Naive thymus-derived CD4-positive, alpha-beta T cell (primary cell): ENCODE results near the gene SLC44A4. TPM values are rescaled to one million over a fixed set of nuclear protein-coding genes. Genes with fewer than 3 reads are reported as not detected.

ENCODE experiments used
- ATAC-seq: fragments of 150-1000 bp; cut with Tn5 transposase; 2 replicates; pipeline ENCODE4 v1.10.0; 2021; ENCODE audit warnings: mild to moderate bottlenecking, moderate library complexity
- CTCF ChIA-PET: fragments of 350-600 bp; sonication (Branson Sonifier 250); formaldehyde crosslinking; loops from one replicate; lab custom pipeline; 2021; ENCODE audit warnings: antibody characterized with exemption; lab: Charles Lee
- POLR2A ChIA-PET: fragments of 350-600 bp; sonication (Branson Sonifier 250); formaldehyde crosslinking; loops from one replicate; lab custom pipeline; 2021; ENCODE audit warnings: antibody characterized with exemption, inconsistent platforms; lab: Charles Lee
- DNase-seq, 9 donors: peaks; one replicate each; pipeline versions ENCODE4 v3.0.0 to v3.0.0-alpha.2; 2020 to 2022; ENCODE audit warnings: mixed read lengths in 1 of 9
- H3K27ac ChIP-seq: one replicate; pipeline ENCODE4 v1.7.0; 2013; ENCODE audit warnings: mild to moderate bottlenecking, low read depth, low read length, moderate library complexity
- H3K27me3 ChIP-seq, 2 donors: one replicate each; pipeline ENCODE4 v1.7.0; 2013; ENCODE audit warnings: low read length in 2 of 2, mild to moderate bottlenecking in 2 of 2, moderate library complexity in 2 of 2; ENCODE audit not compliant: control insufficient read depth in 2 of 2, insufficient read depth in 2 of 2
- H3K36me3 ChIP-seq, 3 experiments: 1 replicate in 2 of 3; 2 replicates in 1 of 3; pipeline ENCODE4 v1.7.0; 2013; ENCODE audit warnings: low read length in 3 of 3, mild to moderate bottlenecking in 3 of 3, moderate library complexity in 1 of 3; ENCODE audit not compliant: insufficient read depth in 3 of 3, control insufficient read depth in 2 of 3
- H3K4me1 ChIP-seq, 2 donors: one replicate each; pipeline ENCODE4 v1.7.0; 2013; ENCODE audit warnings: low read length in 2 of 2, mild to moderate bottlenecking in 2 of 2, moderate library complexity in 1 of 2; ENCODE audit not compliant: control insufficient read depth in 2 of 2, insufficient read depth in 2 of 2
- H3K4me3 ChIP-seq: 2 replicates; pipeline ENCODE4 v1.7.0; 2013; ENCODE audit warnings: mild to moderate bottlenecking, low read length
- H3K9me3 ChIP-seq, 3 experiments: 1 replicate in 2 of 3; 2 replicates in 1 of 3; pipeline ENCODE4 v1.7.0; 2013; ENCODE audit warnings: low read length in 3 of 3; ENCODE audit not compliant: control insufficient read depth in 2 of 3
- H3K27ac Mint-ChIP-seq, 9 donors: one replicate each; pipeline ENCODE4 v1.8.0; 2020 to 2022; ENCODE audit warnings: mixed read lengths in 9 of 9, mild to moderate bottlenecking in 8 of 9, moderate library complexity in 5 of 9, inconsistent platforms in 2 of 9
- H3K27me3 Mint-ChIP-seq, 5 donors: one replicate each; pipeline ENCODE4 v1.8.0; 2021 to 2022; ENCODE audit warnings: mixed read lengths in 5 of 5, mild to moderate bottlenecking in 1 of 5
- H3K36me3 Mint-ChIP-seq, 5 donors: one replicate each; pipeline ENCODE4 v1.8.0; 2020 to 2022; ENCODE audit warnings: mixed read lengths in 5 of 5, mild to moderate bottlenecking in 3 of 5, inconsistent platforms in 1 of 5
- H3K4me1 Mint-ChIP-seq, 7 donors: one replicate each; pipeline ENCODE4 v1.8.0; 2020 to 2022; ENCODE audit warnings: mixed read lengths in 7 of 7, mild to moderate bottlenecking in 3 of 7, inconsistent platforms in 1 of 7
- H3K4me3 Mint-ChIP-seq, 10 donors: one replicate each; pipeline ENCODE4 v1.8.0; 2020 to 2022; ENCODE audit warnings: mild to moderate bottlenecking in 10 of 10, mixed read lengths in 10 of 10, moderate library complexity in 6 of 10, inconsistent platforms in 2 of 10
- H3K9me3 Mint-ChIP-seq, 11 donors: one replicate each; pipeline ENCODE4 v1.8.0; 2020 to 2022; ENCODE audit warnings: mixed read lengths in 11 of 11, mild to moderate bottlenecking in 4 of 11, inconsistent platforms in 1 of 11, moderate library complexity in 1 of 11
- intact Hi-C, 2 donors: fragments of 100-400 bp; cut with micrococcal nuclease; formaldehyde crosslinking; loops; one replicate each; pipeline ENCODE4 v1.15.1; 2023
- polyA plus RNA-seq, 2 donors: library from polyadenylated mRNA; unstranded; fragments of 300-500 nt; fragmentation: Illumina TruSeq; gene quantifications; one replicate each; pipeline ENCODE4 v1.2.3, GENCODE V29; 2021
- total RNA-seq, 6 experiments: library from RNA in 5 of 6; stranded (reverse) in 5 of 6; gene quantifications; 1 replicate in 5 of 6; 2 replicates in 1 of 6; pipeline ENCODE4 v1.2.3 and lab custom pipeline; 2021 to 2026

The SLC44A4 gene
- total and polyA plus RNA-seq, 7 experiments from 2014 or later, result not detected

- DNase-seq, result no peak
- Mint-ChIP-seq H3K27ac (no peak overlapping the region), H3K4me1 (peaks cover 0 to 3% (median 0%) of the 10 kb centered on the region in 7 donors), H3K9me3 (no peaks in the 10 kb centered on the region), H3K36me3 (peaks cover 6 to 35% (median 17%) of the 10 kb centered on the region in 5 donors), H3K27me3 (no peaks in the 10 kb centered on the region), H3K4me3 (no peak overlapping the region)
- Histone ChIP-seq H3K36me3 (peaks cover 0 to 48% (median 3%) of the 10 kb centered on the region in 3 experiments), H3K4me3 (no peak overlapping the region), H3K9me3 (no peaks in the 10 kb centered on the region), H3K27me3 (no peaks in the 10 kb centered on the region), H3K4me1 (no peaks in the 10 kb centered on the region), H3K27ac (no peak overlapping the region)
- intact Hi-C loops, result no loop called here
- POLR2A ChIA-PET, result no interaction called here
- CTCF ChIA-PET, result no interaction called here
- no peak for ATAC-seq
These were observed 346 bp upstream of the SLC44A4 start for GRCh38 chr6:31879143-31879542.

- Mint-ChIP-seq H3K4me3 (no peak overlapping the region), H3K27ac (peak overlapping the region in 2 of 9 donors; percentile 36 to 67), H3K9me3 (no peaks in the 10 kb centered on the region), H3K27me3 (no peaks in the 10 kb centered on the region), H3K4me1 (peaks cover 0 to 4% (median 0%) of the 10 kb centered on the region in 7 donors), H3K36me3 (peaks cover 6 to 35% (median 17%) of the 10 kb centered on the region in 5 donors)
- Histone ChIP-seq H3K4me1 (no peaks in the 10 kb centered on the region), H3K27me3 (no peaks in the 10 kb centered on the region), H3K36me3 (peaks cover 0 to 38% (median 3%) of the 10 kb centered on the region in 3 experiments), H3K27ac (no peak overlapping the region), H3K4me3 (no peak overlapping the region), H3K9me3 (no peaks in the 10 kb centered on the region)
- ATAC-seq (no peak), DNase-seq (no peak)
- CTCF ChIA-PET, result no interaction called here
- intact Hi-C loops, result no loop called here
- POLR2A ChIA-PET, result interaction anchor here (0.5 kb wide), 1 partner anchor 19 kb away, joined by 4 read pairs; the partner anchor contains the start of gene EHMT2
These were observed 575 bp downstream of the SLC44A4 start for GRCh38 chr6:31878222-31878621.

- peaks cover 6 to 31% (median 13%) of the 10 kb centered on the region in 5 donors for H3K36me3 Mint-ChIP-seq
- Histone ChIP-seq H3K27me3 (no peaks in the 10 kb centered on the region), H3K4me3 (no peak overlapping the region), H3K9me3 (no peaks in the 10 kb centered on the region), H3K27ac (no peak overlapping the region), H3K4me1 (no peaks in the 10 kb centered on the region), H3K36me3 (peaks cover 0 to 33% (median 3%) of the 10 kb centered on the region in 3 experiments)
- H3K4me1 Mint-ChIP-seq, result peaks cover 0 to 4% (median 0%) of the 10 kb centered on the region in 7 donors
- ChIA-PET POLR2A (no interaction called here), CTCF (interaction anchor here (1.3 kb wide), 1 partner anchor 10 kb away, joined by 3 read pairs; no protein-coding TSS in a partner anchor)
- no peak for ATAC-seq
- H3K27ac Mint-ChIP-seq, result peak overlapping the region in 1 of 9 donors; percentile 67
- intact Hi-C loops, result no loop called here
- DNase-seq, result no peak
- no peaks in the 10 kb centered on the region for H3K9me3 Mint-ChIP-seq
- no peak overlapping the region for H3K4me3 Mint-ChIP-seq
- no peaks in the 10 kb centered on the region for H3K27me3 Mint-ChIP-seq
These were observed 1.1 kb downstream of the SLC44A4 start for GRCh38 chr6:31877651-31878161.

- Mint-ChIP-seq H3K36me3 (peaks cover 6 to 25% (median 12%) of the 10 kb centered on the region in 5 donors), H3K4me1 (peaks cover 0 to 4% (median 0%) of the 10 kb centered on the region in 7 donors), H3K9me3 (no peaks in the 10 kb centered on the region), H3K27ac (no peak overlapping the region), H3K4me3 (no peak overlapping the region), H3K27me3 (no peaks in the 10 kb centered on the region)
- H3K4me1 ChIP-seq, result no peaks in the 10 kb centered on the region
- no peak for ATAC-seq
- H3K27ac ChIP-seq, result no peak overlapping the region
- intact Hi-C loops, result no loop called here
- CTCF ChIA-PET, result interaction anchor here (1.3 kb wide), 1 partner anchor 11 kb away, joined by 3 read pairs; no protein-coding TSS in a partner anchor
- POLR2A ChIA-PET, result no interaction called here
- no peaks in the 10 kb centered on the region for H3K27me3 ChIP-seq
- DNase-seq, result no peak
- H3K9me3 ChIP-seq, result no peaks in the 10 kb centered on the region
- peaks cover 0 to 28% (median 3%) of the 10 kb centered on the region in 3 experiments for H3K36me3 ChIP-seq
- no peak overlapping the region for H3K4me3 ChIP-seq
These were observed 1.6 kb downstream of the SLC44A4 start for GRCh38 chr6:31877125-31877650.

- DNase-seq (no peak), ATAC-seq (no peak)
- ChIA-PET CTCF (interaction anchor here (1.3 kb wide), 1 partner anchor 12 kb away, joined by 3 read pairs; no protein-coding TSS in a partner anchor), POLR2A (no interaction called here)
- Histone ChIP-seq H3K27ac (no peak overlapping the region), H3K9me3 (no peaks in the 10 kb centered on the region), H3K27me3 (no peaks in the 10 kb centered on the region), H3K36me3 (peaks cover 0 to 20% (median 2%) of the 10 kb centered on the region in 3 experiments), H3K4me3 (no peak overlapping the region), H3K4me1 (no peaks in the 10 kb centered on the region)
- H3K9me3 Mint-ChIP-seq, result no peaks in the 10 kb centered on the region
- H3K4me1 Mint-ChIP-seq, result peaks cover 0 to 4% (median 0%) of the 10 kb centered on the region in 7 donors
- H3K27me3 Mint-ChIP-seq, result peaks cover 0 to 3% (median 0%) of the 10 kb centered on the region in 5 donors
- H3K27ac Mint-ChIP-seq, result peak overlapping the region in 2 of 9 donors; percentile 15 to 81
- intact Hi-C loops, result no loop called here
- H3K4me3 Mint-ChIP-seq, result no peak overlapping the region
- peaks cover 3 to 19% (median 9%) of the 10 kb centered on the region in 5 donors for H3K36me3 Mint-ChIP-seq
These were observed 2.4 kb downstream of the SLC44A4 start for GRCh38 chr6:31876357-31876756.

- H3K4me1 Mint-ChIP-seq, result peaks cover 0 to 7% (median 0%) of the 10 kb centered on the region in 7 donors
These were observed 2.9 kb downstream of the SLC44A4 start for GRCh38 chr6:31875877-31876276.

More at GRCh38 chr6:31875877-31876276, 2.9 kb downstream of the SLC44A4 start:
- intact Hi-C loops, result no loop called here
- Histone ChIP-seq H3K27me3 (no peaks in the 10 kb centered on the region), H3K9me3 (no peaks in the 10 kb centered on the region), H3K27ac (no peak overlapping the region), H3K36me3 (peaks cover 0 to 15% (median 0%) of the 10 kb centered on the region in 3 experiments), H3K4me1 (no peaks in the 10 kb centered on the region), H3K4me3 (no peak overlapping the region)
- peak overlapping the region in 3 of 9 donors; percentile 15 to 81 (median 31) for H3K27ac Mint-ChIP-seq
- no peaks in the 10 kb centered on the region for H3K9me3 Mint-ChIP-seq
- ATAC-seq (no peak), DNase-seq (no peak)
- ChIA-PET CTCF (no interaction called here), POLR2A (no interaction called here)
- H3K4me3 Mint-ChIP-seq, result no peak overlapping the region
- peaks cover 0 to 3% (median 0%) of the 10 kb centered on the region in 5 donors for H3K27me3 Mint-ChIP-seq
- peaks cover 0 to 14% (median 6%) of the 10 kb centered on the region in 5 donors for H3K36me3 Mint-ChIP-seq
